Measurements from ENCODE around the gene KDM6A. TPM values are rescaled to one million over a fixed set of nuclear protein-coding genes. Genes with fewer than 3 reads are reported as not detected.

The KDM6A gene
- total RNA-seq, 1 experiment from 2014 or later, result 40.9 TPM

DNA sequence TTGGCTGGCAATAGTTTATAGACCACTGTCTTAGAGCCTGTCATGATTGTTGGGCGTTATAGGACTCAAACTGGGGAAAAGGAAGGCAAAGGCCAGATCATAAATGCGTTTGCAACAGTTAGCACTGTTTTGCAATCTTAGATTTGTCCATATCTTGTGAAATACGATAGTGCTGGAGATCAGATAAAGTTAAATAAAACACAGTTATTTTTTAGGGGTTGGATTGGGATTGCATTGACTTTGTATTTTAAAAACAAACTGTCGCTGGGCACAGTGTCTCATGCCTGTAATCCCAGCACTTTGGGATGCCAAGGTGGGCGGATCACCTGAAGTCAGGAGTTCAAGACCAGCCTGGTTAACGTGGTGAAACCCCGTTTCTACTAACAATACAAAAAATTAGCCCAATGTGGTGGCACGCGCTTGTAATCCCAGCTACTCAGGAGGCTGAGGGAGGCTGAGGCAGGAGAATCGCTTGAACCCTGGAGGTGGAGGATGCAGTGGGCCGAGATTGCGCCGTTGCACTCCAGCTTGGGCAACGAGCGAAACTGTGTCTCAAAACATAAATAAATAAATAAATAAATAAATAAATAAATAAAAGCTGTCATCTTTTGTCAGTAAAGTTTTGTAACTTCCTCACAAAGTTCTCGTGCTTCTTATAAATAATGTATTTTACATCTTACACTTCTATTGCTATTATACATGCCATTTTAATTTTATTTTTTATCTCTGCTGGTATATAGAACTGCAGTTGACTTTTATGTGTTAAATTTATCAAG is 117.2 kb downstream of the KDM6A start:
- BruUV-seq (replicated peaks), result no TSS peak
- H3K27me3 ChIP-seq (replicated peaks; ENCODE audit: insufficient read depth, low read depth, low read length, poor library complexity), result no peaks in the 10 kb centered on the region
- ChIA-PET CTCF (no interaction called here), POLR2A (ENCODE audit: low non-redundant PET) (no interaction called here)
- H3K36me3 ChIP-seq (ENCODE audit: insufficient read depth, low read length, poor library complexity, severe bottlenecking), result no peaks in the 10 kb centered on the region
- intact Hi-C loops (cut with micrococcal nuclease; ENCODE audit: unreplicated experiment), result no loop called here
- no peaks in the 10 kb centered on the region for H3K4me1 ChIP-seq (ENCODE audit: insufficient read depth, low read length, poor library complexity, severe bottlenecking)
- no peaks in the 10 kb centered on the region for H3K9me3 ChIP-seq (ENCODE audit: low read depth, low read length, poor library complexity, severe bottlenecking)
- no peak for DNase-seq (ENCODE audit: low spot score)
- no peak overlapping the region for H3K27ac ChIP-seq (ENCODE audit: low read depth, low read length, poor library complexity, severe bottlenecking)
- TF ChIP-seq, protein P1, sequence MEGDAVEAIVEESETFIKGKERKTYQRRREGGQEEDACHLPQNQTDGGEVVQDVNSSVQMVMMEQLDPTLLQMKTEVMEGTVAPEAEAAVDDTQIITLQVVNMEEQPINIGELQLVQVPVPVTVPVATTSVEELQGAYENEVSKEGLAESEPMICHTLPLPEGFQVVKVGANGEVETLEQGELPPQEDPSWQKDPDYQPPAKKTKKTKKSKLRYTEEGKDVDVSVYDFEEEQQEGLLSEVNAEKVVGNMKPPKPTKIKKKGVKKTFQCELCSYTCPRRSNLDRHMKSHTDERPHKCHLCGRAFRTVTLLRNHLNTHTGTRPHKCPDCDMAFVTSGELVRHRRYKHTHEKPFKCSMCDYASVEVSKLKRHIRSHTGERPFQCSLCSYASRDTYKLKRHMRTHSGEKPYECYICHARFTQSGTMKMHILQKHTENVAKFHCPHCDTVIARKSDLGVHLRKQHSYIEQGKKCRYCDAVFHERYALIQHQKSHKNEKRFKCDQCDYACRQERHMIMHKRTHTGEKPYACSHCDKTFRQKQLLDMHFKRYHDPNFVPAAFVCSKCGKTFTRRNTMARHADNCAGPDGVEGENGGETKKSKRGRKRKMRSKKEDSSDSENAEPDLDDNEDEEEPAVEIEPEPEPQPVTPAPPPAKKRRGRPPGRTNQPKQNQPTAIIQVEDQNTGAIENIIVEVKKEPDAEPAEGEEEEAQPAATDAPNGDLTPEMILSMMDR (conservative IDR thresholded peaks at IDR 0.05; ENCODE audit: low read depth, low read length), result no peak
- no peak for TF ChIP-seq EZH2 (IDR thresholded peaks at IDR 0.05; ENCODE audit: borderline replicate concordance, low read depth, low read length, poor library complexity, severe bottlenecking)
- H3K4me3 ChIP-seq (ENCODE audit: low read depth, low read length, poor library complexity, severe bottlenecking), result no peak overlapping the region

DNA sequence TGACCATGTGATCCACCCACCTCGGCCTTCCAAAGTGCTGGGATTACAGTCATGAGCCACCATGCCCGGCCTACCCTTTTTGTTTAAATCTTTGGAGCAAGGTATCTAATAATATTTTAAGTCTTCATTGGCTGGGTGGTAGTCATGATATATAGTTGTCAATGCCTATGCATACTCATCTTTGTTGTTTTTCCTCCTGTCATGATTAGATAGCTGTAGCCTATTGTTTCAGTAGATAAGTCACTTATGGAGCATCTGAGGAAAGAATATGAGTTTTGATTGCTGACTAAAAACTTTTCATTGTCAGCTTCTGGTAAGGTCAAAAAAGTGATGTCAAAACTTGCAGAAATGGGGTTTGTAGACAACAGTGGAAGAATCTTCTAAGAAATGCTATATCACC is 119.8 kb downstream of the KDM6A start:
- no peak for DNase-seq (ENCODE audit: low spot score)
- Histone ChIP-seq H3K9me3 (ENCODE audit: low read depth, low read length, poor library complexity, severe bottlenecking) (no peaks in the 10 kb centered on the region), H3K4me3 (ENCODE audit: low read depth, low read length, poor library complexity, severe bottlenecking) (no peak overlapping the region), H3K27ac (ENCODE audit: low read depth, low read length, poor library complexity, severe bottlenecking) (no peak overlapping the region), H3K36me3 (ENCODE audit: insufficient read depth, low read length, poor library complexity, severe bottlenecking) (no peaks in the 10 kb centered on the region), H3K4me1 (ENCODE audit: insufficient read depth, low read length, poor library complexity, severe bottlenecking) (no peaks in the 10 kb centered on the region), H3K27me3 (replicated peaks; ENCODE audit: insufficient read depth, low read depth, low read length, poor library complexity) (no peaks in the 10 kb centered on the region)
- TF ChIP-seq, protein P1 (conservative IDR thresholded peaks at IDR 0.05; ENCODE audit: low read depth, low read length), result no peak
- no peak for TF ChIP-seq EZH2 (IDR thresholded peaks at IDR 0.05; ENCODE audit: borderline replicate concordance, low read depth, low read length, poor library complexity, severe bottlenecking)
- intact Hi-C loops (cut with micrococcal nuclease; ENCODE audit: unreplicated experiment), result no loop called here
- BruUV-seq (replicated peaks), result no TSS peak
- POLR2A ChIA-PET (ENCODE audit: low non-redundant PET), result no interaction called here
- CTCF ChIA-PET, result no interaction called here

DNA sequence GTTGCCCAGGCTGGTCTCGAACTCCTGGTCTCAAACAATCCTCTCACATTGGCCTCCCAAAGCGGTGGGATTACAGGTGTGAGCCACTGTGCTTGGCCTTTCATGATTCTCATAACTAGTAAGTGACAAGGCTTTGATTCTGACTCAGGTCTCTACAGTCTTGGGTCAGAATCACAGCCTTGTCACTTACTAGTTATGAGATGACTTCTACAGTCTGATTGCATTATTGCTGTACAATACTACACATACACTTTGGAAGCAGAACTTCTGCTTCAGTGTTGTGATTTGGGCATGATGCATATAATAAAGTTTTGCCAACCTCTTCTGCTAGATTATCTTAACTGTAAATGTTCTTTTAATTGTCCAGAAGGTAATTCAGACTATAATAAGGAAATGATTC is 123.3 kb downstream of the KDM6A start:
- H3K4me1 ChIP-seq (ENCODE audit: insufficient read depth, low read length, poor library complexity, severe bottlenecking), result no peaks in the 10 kb centered on the region
- no peaks in the 10 kb centered on the region for H3K27me3 ChIP-seq (replicated peaks; ENCODE audit: insufficient read depth, low read depth, low read length, poor library complexity)
- DNase-seq (ENCODE audit: low spot score), result no peak
- H3K27ac ChIP-seq (ENCODE audit: low read depth, low read length, poor library complexity, severe bottlenecking), result no peak overlapping the region
- H3K9me3 ChIP-seq (ENCODE audit: low read depth, low read length, poor library complexity, severe bottlenecking), result no peaks in the 10 kb centered on the region
- no TSS peak for BruUV-seq (replicated peaks)
- intact Hi-C loops (cut with micrococcal nuclease; ENCODE audit: unreplicated experiment), result no loop called here
- CTCF ChIA-PET, result no interaction called here
- H3K36me3 ChIP-seq (ENCODE audit: insufficient read depth, low read length, poor library complexity, severe bottlenecking), result no peaks in the 10 kb centered on the region
- POLR2A ChIA-PET (ENCODE audit: low non-redundant PET), result no interaction called here
- TF ChIP-seq, protein P1 (conservative IDR thresholded peaks at IDR 0.05; ENCODE audit: low read depth, low read length), result no peak
- no peak for TF ChIP-seq EZH2 (IDR thresholded peaks at IDR 0.05; ENCODE audit: borderline replicate concordance, low read depth, low read length, poor library complexity, severe bottlenecking)
- no peak overlapping the region for H3K4me3 ChIP-seq (ENCODE audit: low read depth, low read length, poor library complexity, severe bottlenecking)

Measured in A673 (cell line).